Fibroblast of skin of right biceps (primary cell): ENCODE data around the gene ZNF575.
"Not testable (repeated sequence)": the region's sequence is repeated elsewhere in the genome, so short reads cannot be mapped to it uniquely, and the experiment has no call there.

ENCODE experiments used
- DNase-seq: peaks from one replicate; pipeline ENCODE4 v3.0.0-alpha.2; 2013

The ZNF575 gene

GRCh38 chr19:43512399-43512798, 20.6 kb upstream of the ZNF575 start:
- not testable (repeated sequence) for DNase-seq

GRCh38 chr19:43518051-43518450, 14.9 kb upstream of the ZNF575 start:
- DNase-seq, result no peak

- DNase-seq, result peak; percentile 93
These were observed 13.4 kb upstream of the ZNF575 start for GRCh38 chr19:43519436-43520088.

GRCh38 chr19:43522929-43523328, 10.1 kb upstream of the ZNF575 start:
- DNase-seq, result no peak

- not testable (repeated sequence) for DNase-seq
These were observed 9.3 kb upstream of the ZNF575 start for GRCh38 chr19:43523696-43524095.

GRCh38 chr19:43524922-43525835, 7.8 kb upstream of the ZNF575 start:
- DNase-seq, result peak; percentile 24

GRCh38 chr19:43525836-43526771, 6.9 kb upstream of the ZNF575 start:
- DNase-seq, result peak; percentile 20

- DNase-seq, result peak; percentile 58
These were observed 5.8 kb upstream of the ZNF575 start, which contains the start of gene ETHE1 for GRCh38 chr19:43526884-43527859. Gene ETHE1, minus strand, starts transcription at chr19:43527201. Its CDS starts 24 bp downstream, at chr19:43527177.

GRCh38 chr19:43527860-43528622, 4.9 kb upstream of the ZNF575 start:
- DNase-seq, result peak; percentile 15

GRCh38 chr19:43532571-43532961, 422 bp upstream of the ZNF575 start:
- DNase-seq, result no peak

- peak; percentile 100 for DNase-seq
These were observed 737 bp downstream of the ZNF575 start for GRCh38 chr19:43533546-43534304.

- DNase-seq, result no peak
These were observed 1.4 kb downstream of the ZNF575 start for GRCh38 chr19:43534305-43534815.

- DNase-seq, result peak; percentile 53
These were observed 2.1 kb downstream of the ZNF575 start for GRCh38 chr19:43534816-43535761.

- no peak for DNase-seq
These were observed 5.9 kb downstream of the ZNF575 start for GRCh38 chr19:43538922-43539321.

GRCh38 chr19:43540381-43540780, 7.4 kb downstream of the ZNF575 start:
- DNase-seq, result no peak

GRCh38 chr19:43541920-43542650, 9.1 kb downstream of the ZNF575 start:
- DNase-seq, result no peak

GRCh38 chr19:43544077-43544476, 11.1 kb downstream of the ZNF575 start:
- no peak for DNase-seq

- DNase-seq, result no peak
These were observed 12.3 kb downstream of the ZNF575 start for GRCh38 chr19:43545276-43545675.
